ENCODE data around the gene EFCAB6.

The EFCAB6 gene

GRCh38 chr22:43639228-43639948 is 172.7 kb downstream of the EFCAB6 start:
- no peak for DNase-seq (ENCODE audit: low read depth in 2 of 2)

GRCh38 chr22:43637275-43638260 is 174.5 kb downstream of the EFCAB6 start:
- no peak for DNase-seq (ENCODE audit: low read depth in 2 of 2)

- DNase-seq (ENCODE audit: low read depth in 2 of 2) = no peak
These were observed 176.0 kb downstream of the EFCAB6 start for GRCh38 chr22:43636086-43636485.

- no peak for DNase-seq (ENCODE audit: low read depth in 2 of 2)
These were observed 177.0 kb downstream of the EFCAB6 start for GRCh38 chr22:43635101-43635500.

- DNase-seq (ENCODE audit: low read depth in 2 of 2) = no peak
These were observed 177.8 kb downstream of the EFCAB6 start for GRCh38 chr22:43634316-43634715.

GRCh38 chr22:43633631-43634285 is 178.3 kb downstream of the EFCAB6 start:
- no peak for DNase-seq (ENCODE audit: low read depth in 2 of 2)

- no peak for DNase-seq (ENCODE audit: low read depth in 2 of 2)
These were observed 180.3 kb downstream of the EFCAB6 start for GRCh38 chr22:43631846-43632245.

- DNase-seq (ENCODE audit: low read depth in 2 of 2) = no peak
These were observed 180.9 kb downstream of the EFCAB6 start for GRCh38 chr22:43631201-43631600.

- no peak for DNase-seq (ENCODE audit: low read depth in 2 of 2)
These were observed 181.7 kb downstream of the EFCAB6 start for GRCh38 chr22:43630451-43630850.

GRCh38 chr22:43628250-43628649 is 183.9 kb downstream of the EFCAB6 start:
- DNase-seq (ENCODE audit: low read depth in 2 of 2) = no peak

- DNase-seq (ENCODE audit: low read depth in 2 of 2) = no peak
These were observed 184.5 kb downstream of the EFCAB6 start for GRCh38 chr22:43627485-43628213.

GRCh38 chr22:43625242-43625641 is 186.9 kb downstream of the EFCAB6 start:
- no peak for DNase-seq (ENCODE audit: low read depth in 2 of 2)

- DNase-seq (ENCODE audit: low read depth in 2 of 2) = no peak
These were observed 187.7 kb downstream of the EFCAB6 start for GRCh38 chr22:43624144-43624998.

- DNase-seq (ENCODE audit: low read depth in 2 of 2) = no peak
These were observed 189.2 kb downstream of the EFCAB6 start for GRCh38 chr22:43622886-43623285.

GRCh38 chr22:43620197-43620596 is 191.9 kb downstream of the EFCAB6 start:
- DNase-seq (ENCODE audit: low read depth in 2 of 2) = no peak

GRCh38 chr22:43618517-43618916 is 193.6 kb downstream of the EFCAB6 start:
- DNase-seq (ENCODE audit: low read depth in 2 of 2) = no peak

GRCh38 chr22:43616645-43617044 is 195.5 kb downstream of the EFCAB6 start:
- DNase-seq (ENCODE audit: low read depth in 2 of 2) = no peak

GRCh38 chr22:43600265-43600664 is 211.8 kb downstream of the EFCAB6 start:
- DNase-seq (ENCODE audit: low read depth in 2 of 2) = no peak

GRCh38 chr22:43592476-43592875 is 219.6 kb downstream of the EFCAB6 start:
- no peak for DNase-seq (ENCODE audit: low read depth in 2 of 2)

- DNase-seq (ENCODE audit: low read depth in 2 of 2) = no peak
These were observed 220.7 kb downstream of the EFCAB6 start for GRCh38 chr22:43591380-43591779.

- DNase-seq (ENCODE audit: low read depth in 2 of 2) = no peak
These were observed 224.5 kb downstream of the EFCAB6 start for GRCh38 chr22:43587574-43587973.

All from stimulated activated CD8-positive, alpha-beta memory T cell treated with anti-CD3 and anti-CD28 coated beads, Interleukin-15, amount 100 ng/mL, for 48 hours (primary cell).